Ascending aorta (tissue), 2 donors: Measurements from ENCODE around the gene NAB1. TPM values are rescaled to one million over a fixed set of nuclear protein-coding genes. Genes with fewer than 3 reads are reported as not detected.

Source experiments
- DNase-seq, 2 donors: peaks; one replicate each; pipeline ENCODE4 v3.0.0-alpha.2; 2019; ENCODE audit warnings: low spot score in 2 of 2
- H3K27ac ChIP-seq, 2 donors: fragments of 200-600 bp; sonication (generic); one replicate each; pipeline ENCODE4 v1.5.1; 2016 to 2017; ENCODE audit warnings: mild to moderate bottlenecking in 1 of 2
- H3K27me3 ChIP-seq: fragments of 200-600 bp; sonication (generic); one replicate; pipeline ENCODE4 v1.5.1; 2017
- H3K36me3 ChIP-seq, 2 donors: fragments of 200-600 bp; sonication (generic); one replicate each; pipeline ENCODE4 v1.5.1; 2016
- H3K4me1 ChIP-seq, 2 donors: fragments of 200-600 bp; sonication (generic); one replicate each; pipeline ENCODE4 v1.5.1; 2016 to 2017; ENCODE audit warnings: mild to moderate bottlenecking in 1 of 2
- H3K4me3 ChIP-seq, 2 donors: fragments of 200-600 bp; sonication (generic); one replicate each; pipeline ENCODE4 v1.5.1; 2016 to 2017; ENCODE audit warnings: mild to moderate bottlenecking in 1 of 2
- H3K9me3 ChIP-seq, 2 donors: fragments of 200-600 bp; sonication (generic); one replicate each; pipeline ENCODE4 v1.5.1; 2016
- CTCF ChIP-seq, 3 experiments: fragments of 200-600 bp in 2 of 3; fragments of 450-650 bp in 1 of 3; sonication (generic) in 2 of 3; IDR thresholded peaks; one replicate each; pipeline ENCODE4 v1.5.1; 2016 to 2019; ENCODE audit warnings: antibody characterized with exemption in 3 of 3, mild to moderate bottlenecking in 1 of 3, moderate library complexity in 1 of 3
- intact Hi-C: fragments of 100-400 bp; cut with DNase I; formaldehyde crosslinking; loops from one replicate; pipeline ENCODE4 v1.15.1; 2023
- total RNA-seq: library from RNA; depleted of rRNA; stranded (reverse); fragments of >200 nt; gene quantifications from one replicate; pipeline ENCODE4 v1.1.0, GENCODE V29; 2016

Gene NAB1
- total RNA-seq, 1 donor from 2014 or later: 63.2 TPM

GRCh38 chr2:190677255-190677654 is 28.4 kb downstream of the NAB1 start:
- Histone ChIP-seq H3K27ac (peak overlapping the region in 1 of 2 donors; percentile 48), H3K4me1 (peaks cover 0 to 3% of the 10 kb centered on the region in 2 donors), H3K9me3 (no peaks in the 10 kb centered on the region), H3K4me3 (no peak overlapping the region), H3K27me3 (no peaks in the 10 kb centered on the region), H3K36me3 (peaks cover 5 to 6% of the 10 kb centered on the region in 2 donors)
- intact Hi-C loops: no loop called here
- no peak for DNase-seq
- TF ChIP-seq CTCF (IDR thresholded peaks at IDR 0.05): no peak

GRCh38 chr2:190678444-190679162 is 29.7 kb downstream of the NAB1 start:
- H3K9me3 ChIP-seq: no peaks in the 10 kb centered on the region
- H3K4me3 ChIP-seq: peak overlapping the region in 1 of 2 donors; percentile 22
- TF ChIP-seq CTCF (IDR thresholded peaks at IDR 0.05): no peak
- intact Hi-C loops: no loop called here
- no peaks in the 10 kb centered on the region for H3K27me3 ChIP-seq
- peaks cover 5 to 6% of the 10 kb centered on the region in 2 donors for H3K36me3 ChIP-seq
- H3K4me1 ChIP-seq: peaks cover 0 to 3% of the 10 kb centered on the region in 2 donors
- DNase-seq: no peak
- peak overlapping the region in 1 of 2 donors; percentile 48 for H3K27ac ChIP-seq

GRCh38 chr2:190679391-190679790 is 30.5 kb downstream of the NAB1 start:
- Histone ChIP-seq H3K9me3 (no peaks in the 10 kb centered on the region), H3K4me3 (peak overlapping the region in 1 of 2 donors; percentile 22), H3K27me3 (no peaks in the 10 kb centered on the region), H3K36me3 (peaks cover 1 to 2% of the 10 kb centered on the region in 2 donors), H3K27ac (peak overlapping the region in 1 of 2 donors; percentile 48), H3K4me1 (peaks cover 0 to 3% of the 10 kb centered on the region in 2 donors)
- DNase-seq: no peak
- no peak for TF ChIP-seq CTCF (IDR thresholded peaks at IDR 0.05)
- intact Hi-C loops: no loop called here

- intact Hi-C loops: no loop called here
These were observed 31.1 kb downstream of the NAB1 start for GRCh38 chr2:190679813-190680591.

GRCh38 chr2:190682168-190682567 is 33.3 kb downstream of the NAB1 start:
- no peaks in the 10 kb centered on the region for H3K9me3 ChIP-seq
- H3K27me3 ChIP-seq: no peaks in the 10 kb centered on the region
- H3K4me1 ChIP-seq: peaks cover 0 to 13% of the 10 kb centered on the region in 2 donors
- intact Hi-C loops: no loop called here
- no peak overlapping the region for H3K4me3 ChIP-seq
- peaks cover 0 to 5% of the 10 kb centered on the region in 2 donors for H3K36me3 ChIP-seq
- no peak for DNase-seq
- H3K27ac ChIP-seq: no peak overlapping the region
- no peak for TF ChIP-seq CTCF (IDR thresholded peaks at IDR 0.05)

More at GRCh38 chr2:190679813-190680591, 31.1 kb downstream of the NAB1 start:
- peaks cover 0 to 6% of the 10 kb centered on the region in 2 donors for H3K4me1 ChIP-seq
- DNase-seq: no peak
- H3K9me3 ChIP-seq: no peaks in the 10 kb centered on the region
- H3K27me3 ChIP-seq: no peaks in the 10 kb centered on the region
- TF ChIP-seq CTCF (IDR thresholded peaks at IDR 0.05): peak in 2 of 3 experiments; percentile 35 to 59
- no peaks in the 10 kb centered on the region for H3K36me3 ChIP-seq
- no peak overlapping the region for H3K4me3 ChIP-seq
- no peak overlapping the region for H3K27ac ChIP-seq
